ENCODE results near the gene TIMM23. TPM values are rescaled to one million over a fixed set of nuclear protein-coding genes. Genes with fewer than 3 reads are reported as not detected.
"Not testable (repeated sequence)": the region's sequence is repeated elsewhere in the genome, so short reads cannot be mapped to it uniquely, and the experiment has no call there.

TIMM23 gene
- total RNA-seq, result 10 to 100 TPM; 52.5 to 54.3 TPM

- H3K9me3 Mint-ChIP-seq; H3K27me3 Mint-ChIP-seq (ENCODE audit: low read depth); H3K36me3 Mint-ChIP-seq (ENCODE audit: low read depth): not testable (repeated sequence)
- peak; percentile 89 for DNase-seq
- intact Hi-C loops (cut with micrococcal nuclease), result loop anchor here (1.0 to 10.0 kb wide), 3 partner anchors 51 to 967 kb away; partner anchors contain the start of gene ZNF22
- peak within 1 kb of the TSS; percentile 93 for H3K4me3 Mint-ChIP-seq
- peaks cover 29% of the 10 kb centered on the region for H3K4me1 Mint-ChIP-seq (ENCODE audit: low read depth)
- H3K27ac Mint-ChIP-seq, result peak within 1 kb of the TSS; percentile 82
- CTCF ChIA-PET, result interaction anchor here (0.6 kb wide), 1 partner anchor 12 kb away, joined by 3 read pairs; no protein-coding TSS in a partner anchor
Observed at GRCh38 chr10:45972106-45972812, at the start of gene TIMM23. Gene TIMM23, plus strand, starts transcription at chr10:45972489. Its CDS starts 136 bp downstream, at chr10:45972625.

GRCh38 chr10:45926790-45927189 lies 45.5 kb upstream of the TIMM23 start:
- H3K27ac Mint-ChIP-seq; H3K27me3 Mint-ChIP-seq (ENCODE audit: low read depth); H3K9me3 Mint-ChIP-seq; DNase-seq; intact Hi-C loops (cut with micrococcal nuclease); H3K4me1 Mint-ChIP-seq (ENCODE audit: low read depth); CTCF ChIA-PET; H3K4me3 Mint-ChIP-seq: not testable (repeated sequence)
- peaks cover 10% of the 10 kb centered on the region for H3K36me3 Mint-ChIP-seq (ENCODE audit: low read depth)

DNA sequence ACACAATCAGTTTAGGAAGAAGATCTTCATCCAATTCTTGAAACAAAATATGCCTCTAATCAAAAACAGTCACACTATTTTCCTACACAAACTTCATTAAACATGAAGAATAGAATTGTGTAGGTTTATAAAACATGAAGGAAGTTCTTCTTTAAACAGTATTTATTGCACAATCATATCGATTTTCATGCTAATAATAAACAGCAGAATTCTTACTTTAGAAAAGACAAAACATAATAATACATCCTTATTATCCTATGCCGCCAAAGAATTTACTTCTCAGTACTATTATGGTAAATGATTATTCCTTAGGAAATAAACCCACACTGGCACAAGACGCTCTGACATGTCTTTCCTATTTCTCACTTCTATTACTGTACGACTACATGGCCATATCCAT lies 41.0 kb upstream of the TIMM23 start:
- H3K4me1 Mint-ChIP-seq (ENCODE audit: low read depth); H3K9me3 Mint-ChIP-seq; H3K27me3 Mint-ChIP-seq (ENCODE audit: low read depth); CTCF ChIA-PET; H3K4me3 Mint-ChIP-seq; intact Hi-C loops (cut with micrococcal nuclease); H3K27ac Mint-ChIP-seq; DNase-seq: not testable (repeated sequence)
- peaks cover 12% of the 10 kb centered on the region for H3K36me3 Mint-ChIP-seq (ENCODE audit: low read depth)

GRCh38 chr10:45934788-45935187 lies 37.5 kb upstream of the TIMM23 start:
- CTCF ChIA-PET; H3K9me3 Mint-ChIP-seq; DNase-seq; H3K27me3 Mint-ChIP-seq (ENCODE audit: low read depth); intact Hi-C loops (cut with micrococcal nuclease); H3K4me3 Mint-ChIP-seq; H3K27ac Mint-ChIP-seq; H3K36me3 Mint-ChIP-seq (ENCODE audit: low read depth); H3K4me1 Mint-ChIP-seq (ENCODE audit: low read depth): not testable (repeated sequence)

DNA sequence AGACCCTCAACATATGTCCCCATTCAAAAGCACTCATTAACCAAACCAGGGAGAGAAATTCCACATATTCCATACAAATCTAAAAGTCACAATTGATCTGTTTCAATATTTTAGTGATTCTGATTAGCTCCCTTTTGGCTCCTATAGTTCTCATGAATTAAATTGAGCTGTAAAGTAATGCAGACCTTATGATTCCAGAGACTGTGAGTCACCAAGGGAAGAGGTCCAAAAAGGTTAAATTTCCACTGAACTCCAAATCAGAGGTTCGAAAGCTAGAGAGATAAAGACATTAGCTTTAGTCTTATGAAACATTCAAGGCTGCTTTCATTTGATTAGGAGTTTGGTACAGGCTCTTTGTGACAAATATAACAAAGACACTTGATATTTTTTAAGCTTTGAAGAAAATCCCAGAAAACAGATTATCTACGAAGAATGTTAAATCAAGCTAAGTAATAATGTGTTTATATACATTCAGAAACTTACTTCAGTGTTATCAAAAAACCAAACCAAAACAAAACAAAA lies 33.1 kb upstream of the TIMM23 start:
- H3K4me3 Mint-ChIP-seq; H3K27ac Mint-ChIP-seq; intact Hi-C loops (cut with micrococcal nuclease); H3K9me3 Mint-ChIP-seq; H3K4me1 Mint-ChIP-seq (ENCODE audit: low read depth); CTCF ChIA-PET; H3K27me3 Mint-ChIP-seq (ENCODE audit: low read depth); DNase-seq; H3K36me3 Mint-ChIP-seq (ENCODE audit: low read depth): not testable (repeated sequence)

- H3K36me3 Mint-ChIP-seq (ENCODE audit: low read depth); H3K4me3 Mint-ChIP-seq; H3K27ac Mint-ChIP-seq; H3K4me1 Mint-ChIP-seq (ENCODE audit: low read depth); H3K27me3 Mint-ChIP-seq (ENCODE audit: low read depth); H3K9me3 Mint-ChIP-seq; DNase-seq; intact Hi-C loops (cut with micrococcal nuclease); CTCF ChIA-PET: not testable (repeated sequence)
Observed at GRCh38 chr10:45941196-45941595, 31.1 kb upstream of the TIMM23 start.

GRCh38 chr10:45945476-45945875 lies 26.8 kb upstream of the TIMM23 start:
- CTCF ChIA-PET; H3K27me3 Mint-ChIP-seq (ENCODE audit: low read depth); H3K4me3 Mint-ChIP-seq; intact Hi-C loops (cut with micrococcal nuclease); H3K27ac Mint-ChIP-seq; H3K9me3 Mint-ChIP-seq; DNase-seq; H3K4me1 Mint-ChIP-seq (ENCODE audit: low read depth); H3K36me3 Mint-ChIP-seq (ENCODE audit: low read depth): not testable (repeated sequence)

- H3K36me3 Mint-ChIP-seq (ENCODE audit: low read depth); H3K4me1 Mint-ChIP-seq (ENCODE audit: low read depth); intact Hi-C loops (cut with micrococcal nuclease); DNase-seq; H3K27me3 Mint-ChIP-seq (ENCODE audit: low read depth); H3K27ac Mint-ChIP-seq; CTCF ChIA-PET; H3K9me3 Mint-ChIP-seq; H3K4me3 Mint-ChIP-seq: not testable (repeated sequence)
Observed at GRCh38 chr10:45947363-45947762, 24.9 kb upstream of the TIMM23 start.

- H3K27me3 Mint-ChIP-seq (ENCODE audit: low read depth); H3K4me3 Mint-ChIP-seq; H3K36me3 Mint-ChIP-seq (ENCODE audit: low read depth); intact Hi-C loops (cut with micrococcal nuclease); H3K4me1 Mint-ChIP-seq (ENCODE audit: low read depth); DNase-seq; CTCF ChIA-PET; H3K27ac Mint-ChIP-seq; H3K9me3 Mint-ChIP-seq: not testable (repeated sequence)
Observed at GRCh38 chr10:45948801-45949200, 23.5 kb upstream of the TIMM23 start.

DNA sequence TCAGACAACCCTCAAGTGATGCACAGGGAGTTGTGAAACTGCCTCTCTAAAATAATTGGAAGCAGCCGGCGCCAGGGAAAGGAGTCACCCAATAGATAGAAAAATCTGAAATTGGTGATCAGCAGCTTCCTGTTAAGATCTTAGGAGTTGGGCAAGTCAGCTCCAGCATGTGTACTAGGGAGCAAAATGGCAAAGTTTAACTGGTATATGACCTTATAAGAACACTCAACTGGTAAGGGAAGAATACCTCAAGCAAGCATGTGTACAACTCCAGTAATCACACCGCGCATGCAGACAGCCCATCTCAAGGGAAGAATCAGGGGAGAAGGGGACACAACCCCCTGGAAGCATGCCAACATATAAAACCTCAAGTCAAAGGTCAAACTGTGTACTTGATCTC lies 17.9 kb upstream of the TIMM23 start:
- H3K27me3 Mint-ChIP-seq (ENCODE audit: low read depth); H3K9me3 Mint-ChIP-seq; H3K27ac Mint-ChIP-seq; CTCF ChIA-PET; H3K4me3 Mint-ChIP-seq; DNase-seq; H3K4me1 Mint-ChIP-seq (ENCODE audit: low read depth); H3K36me3 Mint-ChIP-seq (ENCODE audit: low read depth); intact Hi-C loops (cut with micrococcal nuclease): not testable (repeated sequence)

DNA sequence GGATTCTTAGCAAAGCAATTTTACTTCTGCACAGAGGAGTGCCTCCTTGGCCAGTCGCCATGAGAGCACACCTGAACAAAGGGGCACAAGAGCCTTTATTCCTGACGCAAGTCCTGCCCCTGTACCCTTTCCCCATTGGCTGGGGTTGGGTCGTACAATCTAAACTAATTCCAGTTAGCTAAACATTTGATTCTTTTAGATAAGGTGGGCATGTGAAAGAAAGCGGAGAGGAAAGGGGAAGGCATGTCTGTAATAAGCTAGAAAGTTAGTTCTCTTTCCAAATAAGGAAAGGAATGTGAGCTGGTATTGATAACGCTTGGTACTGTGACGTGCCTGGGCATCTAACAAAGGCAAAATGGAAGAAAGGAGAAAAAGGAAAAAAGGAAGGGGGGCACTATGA lies 15.7 kb upstream of the TIMM23 start:
- H3K36me3 Mint-ChIP-seq (ENCODE audit: low read depth); DNase-seq; H3K4me1 Mint-ChIP-seq (ENCODE audit: low read depth); H3K27ac Mint-ChIP-seq; H3K9me3 Mint-ChIP-seq; intact Hi-C loops (cut with micrococcal nuclease); H3K27me3 Mint-ChIP-seq (ENCODE audit: low read depth); H3K4me3 Mint-ChIP-seq: not testable (repeated sequence)
- CTCF ChIA-PET, result interaction anchor here (0.6 kb wide), 1 partner anchor 162 kb away, joined by 4 read pairs; no protein-coding TSS in a partner anchor

DNA sequence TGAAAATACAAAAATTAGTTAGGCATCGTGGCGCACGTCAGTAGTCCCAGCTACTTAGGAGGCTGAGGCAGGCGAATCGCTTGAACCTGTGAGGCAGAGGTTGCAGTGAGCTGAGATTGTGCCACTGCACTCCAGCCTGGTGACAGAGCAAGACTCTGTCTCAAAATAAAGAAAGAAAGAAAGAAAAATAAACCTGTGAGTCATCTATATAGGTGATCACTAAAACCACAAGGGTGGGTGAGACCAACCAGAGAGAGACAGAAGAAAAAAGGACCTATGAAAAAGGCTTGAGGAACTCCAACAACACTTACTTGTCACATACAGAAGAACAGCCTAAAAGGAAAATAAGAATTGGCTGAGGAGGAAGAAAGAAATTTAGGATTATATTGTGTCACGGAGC lies 14.4 kb upstream of the TIMM23 start:
- H3K36me3 Mint-ChIP-seq (ENCODE audit: low read depth); H3K27ac Mint-ChIP-seq; CTCF ChIA-PET; H3K9me3 Mint-ChIP-seq; intact Hi-C loops (cut with micrococcal nuclease); H3K4me1 Mint-ChIP-seq (ENCODE audit: low read depth); H3K27me3 Mint-ChIP-seq (ENCODE audit: low read depth); DNase-seq; H3K4me3 Mint-ChIP-seq: not testable (repeated sequence)

DNA sequence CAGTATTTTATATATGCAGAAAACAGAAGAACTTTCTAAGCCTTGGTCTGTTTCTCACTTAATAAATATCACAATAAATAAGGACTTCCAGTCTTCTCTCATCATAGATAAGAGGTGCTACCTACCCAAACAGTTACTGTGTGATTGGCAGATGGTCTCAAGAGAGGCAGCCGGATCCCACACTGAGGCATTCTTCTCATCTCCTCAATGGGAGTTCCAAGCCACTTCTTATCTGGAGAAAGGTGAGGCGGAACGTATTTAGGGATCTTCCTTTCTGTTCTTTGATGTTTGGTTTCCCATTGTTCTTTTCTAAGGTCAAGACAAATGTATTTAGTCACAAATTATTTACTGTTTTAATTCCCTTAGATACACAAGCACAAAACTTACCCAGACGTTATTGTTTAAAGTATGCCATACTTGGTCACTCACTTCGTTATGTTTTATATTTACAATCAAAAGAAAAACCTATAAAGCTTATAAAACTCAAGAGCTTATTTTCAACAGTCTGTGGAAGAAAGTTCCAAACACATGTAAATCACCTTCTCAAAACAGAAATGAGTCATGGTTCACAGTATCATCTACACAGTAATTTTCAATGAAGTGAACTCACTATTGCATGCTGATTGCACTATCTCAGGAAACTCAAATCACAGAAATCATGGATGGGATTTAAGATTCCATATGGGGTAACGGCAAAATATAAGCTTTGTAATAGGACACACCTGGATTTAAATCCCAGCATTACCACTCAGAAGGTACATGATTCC lies 9.4 kb upstream of the TIMM23 start:
- H3K36me3 Mint-ChIP-seq (ENCODE audit: low read depth); H3K4me3 Mint-ChIP-seq; H3K27me3 Mint-ChIP-seq (ENCODE audit: low read depth); H3K4me1 Mint-ChIP-seq (ENCODE audit: low read depth); H3K27ac Mint-ChIP-seq; intact Hi-C loops (cut with micrococcal nuclease); H3K9me3 Mint-ChIP-seq; DNase-seq; CTCF ChIA-PET: not testable (repeated sequence)

All from activated naive CD4-positive, alpha-beta T cell treated with anti-CD3 and anti-CD28 coated beads for 36 hours (primary cell).